H1 (cell line): ENCODE data around the gene RADIL. TPM values are rescaled to one million over a fixed set of nuclear protein-coding genes. Genes with fewer than 3 reads are reported as not detected.

Source experiments
- ASH2L ChIP-seq: fragments of 200-600, 300-600 bp; sonication (generic); IDR thresholded peaks from one replicate; pipeline ENCODE4 v1.7.1; 2017; ENCODE audit warnings: low read length
- BACH1 ChIP-seq: IDR thresholded peaks from 2 replicates; pipeline ENCODE4 v1.6.1; 2012; ENCODE audit warnings: low read length, improper control_type of control experiment
- BRCA1 ChIP-seq: IDR thresholded peaks from 2 replicates; pipeline ENCODE4 v1.6.1; 2012; ENCODE audit warnings: low read depth, low read length, improper control_type of control experiment
- CREB1 ChIP-seq: IDR thresholded peaks from 2 replicates; pipeline ENCODE4 v1.6.1; 2012; ENCODE audit warnings: inconsistent platforms
- EP300 ChIP-seq, 2 experiments: IDR thresholded peaks; 1 replicate in 1 of 2; 2 replicates in 1 of 2; pipeline ENCODE4 v1.6.1; 2011 to 2012; ENCODE audit warnings: low read depth in 2 of 2, low read length in 2 of 2, mild to moderate bottlenecking in 2 of 2, borderline replicate concordance in 1 of 2, inconsistent platforms in 1 of 2, moderate library complexity in 1 of 2
- FOSL1 ChIP-seq: IDR thresholded peaks from 2 replicates; pipeline ENCODE4 v1.6.1; 2011; ENCODE audit warnings: mild to moderate bottlenecking, low read depth, low read length, moderate library complexity; ENCODE audit not compliant: insufficient read depth
- GABPA ChIP-seq: IDR thresholded peaks from 2 replicates; pipeline ENCODE4 v1.6.1; 2011; ENCODE audit warnings: mild to moderate bottlenecking, low read length, moderate library complexity, borderline replicate concordance; ENCODE audit not compliant: insufficient read depth
- GTF2F1 ChIP-seq: IDR thresholded peaks from 2 replicates; pipeline ENCODE4 v1.6.1; 2012; ENCODE audit warnings: low read depth, low read length, improper control_type of control experiment, borderline replicate concordance
- HDAC2 ChIP-seq, 2 experiments: fragments of 300-600 bp in 1 of 2; sonication (generic) in 1 of 2; IDR thresholded peaks; 2 replicates each; pipeline ENCODE4 v1.6.1; 2011 to 2012; ENCODE audit warnings: low read depth in 2 of 2, low read length in 2 of 2, mild to moderate bottlenecking in 2 of 2, moderate library complexity in 2 of 2, borderline replicate concordance in 1 of 2, inconsistent platforms in 1 of 2
- KDM4A ChIP-seq: IDR thresholded peaks from one replicate; pipeline ENCODE4 v1.7.1; 2012; ENCODE audit warnings: low read depth, mild to moderate bottlenecking, moderate library complexity, low read length, inconsistent platforms; ENCODE audit not compliant: severe bottlenecking
- PHF8 ChIP-seq: fragments of 200-600 bp; sonication (generic); conservative IDR thresholded peaks from 2 replicates; pipeline ENCODE4 v1.7.1; 2012; ENCODE audit warnings: low read depth, mild to moderate bottlenecking, inconsistent platforms, low read length, moderate library complexity
- POU5F1 ChIP-seq: IDR thresholded peaks from 2 replicates; pipeline ENCODE4 v1.6.1; 2011; ENCODE audit warnings: low read depth, mild to moderate bottlenecking, low read length, moderate library complexity
- RAD21 ChIP-seq, 2 experiments: IDR thresholded peaks in 1 of 2; conservative IDR thresholded peaks in 1 of 2; 2 replicates each; pipeline ENCODE4 v1.6.1; 2011; ENCODE audit warnings: low read depth in 2 of 2, low read length in 2 of 2, improper control_type of control experiment in 1 of 2, inconsistent platforms in 1 of 2, mild to moderate bottlenecking in 1 of 2, moderate library complexity in 1 of 2
- SAP30 ChIP-seq: fragments of 300-600 bp; sonication (generic); IDR thresholded peaks from 2 replicates; pipeline ENCODE4 v1.7.1; 2012; ENCODE audit warnings: low read length, moderate library complexity, mild to moderate bottlenecking, inconsistent platforms; ENCODE audit not compliant: insufficient read depth, insufficient replicate concordance
- SIN3A ChIP-seq, 2 experiments: IDR thresholded peaks in 1 of 2; conservative IDR thresholded peaks in 1 of 2; 2 replicates each; pipeline ENCODE4 v1.6.1; 2011 to 2012; ENCODE audit warnings: low read length in 2 of 2, improper control_type of control experiment in 1 of 2, low read depth in 1 of 2, mild to moderate bottlenecking in 1 of 2
- SIRT6 ChIP-seq: IDR thresholded peaks from one replicate; pipeline ENCODE4 v1.7.1; 2012; ENCODE audit warnings: low read length, inconsistent platforms
- SP1 ChIP-seq: IDR thresholded peaks from 2 replicates; pipeline ENCODE4 v1.6.1; 2011; ENCODE audit warnings: low read depth, low read length
- SP4 ChIP-seq: IDR thresholded peaks from 2 replicates; pipeline ENCODE4 v1.6.1; 2012; ENCODE audit warnings: low read length, inconsistent platforms
- SRF ChIP-seq: IDR thresholded peaks from 2 replicates; pipeline ENCODE4 v1.6.1; 2011; ENCODE audit warnings: mild to moderate bottlenecking, low read depth, low read length, moderate library complexity
- SUZ12 ChIP-seq: fragments of 200-600 bp; sonication (generic); IDR thresholded peaks from 2 replicates; pipeline ENCODE4 v1.6.1; 2012; ENCODE audit warnings: mild to moderate bottlenecking, inconsistent platforms, low read length, moderate library complexity, mixed read lengths
- TAF1 ChIP-seq: IDR thresholded peaks from 2 replicates; pipeline ENCODE4 v1.6.1; 2011; ENCODE audit warnings: mild to moderate bottlenecking, low read depth, low read length
- TAF7 ChIP-seq: optimal IDR thresholded peaks from 2 replicates; pipeline ENCODE3; 2011; ENCODE audit warnings: low read depth, mild to moderate bottlenecking, inconsistent platforms, low read length, moderate library complexity, borderline replicate concordance
- TEAD4 ChIP-seq: IDR thresholded peaks from 2 replicates; pipeline ENCODE4 v1.6.1; 2012; ENCODE audit warnings: low read depth, low read length, inconsistent platforms, mixed read lengths
- polyA plus RNA-seq, 7 experiments: library from polyadenylated mRNA; depleted of rRNA in 3 of 7; stranded (reverse) in 5 of 7; unstranded in 2 of 7; fragments of >200 nt in 5 of 7; fragments of 200-250 nt in 2 of 7; gene quantifications; 1 replicate in 5 of 7; 2 replicates in 1 of 7; 4 replicates in 1 of 7; pipeline versions ENCODE4 v1.2.1 to v1.2.3, GENCODE V29; 2011 to 2013; ENCODE audit warnings: missing spikeins in 2 of 7, mixed read lengths in 2 of 7
- total RNA-seq: library from RNA; stranded (reverse); fragmentation: NEBNext Ultra II Directional; extraction: Animal tissue kit (Norgen Biotek cat#: 25700); gene quantifications from 2 replicates; pipeline ENCODE4 v1.2.1, GENCODE V29; 2021
- TF ChIP-seq, protein P1 (sequence below): IDR thresholded peaks from 2 replicates; pipeline ENCODE4 v1.6.1; 2011; ENCODE audit warnings: low read depth, mild to moderate bottlenecking, low read length; ENCODE audit not compliant: insufficient read depth

The RADIL gene
- total and polyA plus RNA-seq, 2 of the 8 experiments (the other 6 are each of a cell fraction or from before 2014, with no cell fraction given), result 5.0 to 5.4 TPM

DNA sequence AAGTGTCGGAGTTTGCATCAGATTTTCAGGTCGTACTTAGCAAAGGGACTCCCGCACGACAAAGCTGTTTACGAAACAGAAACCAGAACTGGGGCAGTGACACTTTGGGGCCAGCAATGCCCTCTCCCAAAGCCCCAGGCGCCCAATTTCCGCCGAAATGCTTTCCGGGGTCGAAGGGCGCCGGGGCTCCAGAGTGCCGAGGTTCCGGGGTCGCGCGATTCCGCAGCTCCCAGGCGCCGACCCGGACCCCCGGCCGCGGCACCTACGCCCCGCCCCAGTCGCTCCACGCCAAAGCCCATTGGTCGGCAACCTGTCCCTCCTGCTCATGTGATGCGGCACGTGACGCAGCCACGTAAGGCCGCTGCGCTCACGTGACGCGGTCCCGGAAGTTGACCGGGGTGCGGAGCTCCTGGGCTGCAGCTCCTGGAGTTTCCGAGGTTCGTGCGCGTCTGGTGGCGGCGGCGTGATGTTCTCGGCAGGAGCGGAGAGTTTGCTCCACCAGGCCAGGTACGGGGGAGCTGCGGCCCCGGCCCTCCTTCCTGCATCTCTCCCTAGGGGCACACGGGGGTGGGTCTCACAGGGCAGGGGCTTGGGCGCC is 108.2 kb downstream of the RADIL start, which contains the start of gene AP5Z1 (continued):
- TF ChIP-seq SAP30 (peak; percentile 74), BRCA1 (0 out of 2 replicates have a peak, but pooled peaks have one; percentile 58), SRF (no peak), HDAC2 (IDR thresholded peaks at IDR 0.05; ENCODE audit: borderline replicate concordance in 1 of 2, low read depth in 2 of 2, low read length in 2 of 2) (peak; percentile 31 to 87; a peak in 2 of 4 replicates), RAD21 (IDR thresholded peaks at IDR 0.05 in 1 of 2, conservative IDR thresholded peaks at IDR 0.05 in 1 of 2; ENCODE audit: low read depth in 2 of 2, low read length in 2 of 2) (no peak; a peak in 1 of 4 replicates), GABPA (0 out of 2 replicates have a peak, but pooled peaks have one; percentile 58), SP4 (peak; percentile 98), TAF1 (peak; percentile 84), PHF8 (peak; percentile 87), ASH2L (peak; percentile 47), SP1 (peak; percentile 70), SUZ12 (no peak), SIN3A (conservative IDR thresholded peaks at IDR 0.05 in 1 of 2, IDR thresholded peaks at IDR 0.05 in 1 of 2; ENCODE audit: low read depth in 1 of 2, low read length in 2 of 2) (peak; percentile 97 to 99), EP300 (IDR thresholded peaks at IDR 0.05; ENCODE audit: borderline replicate concordance in 1 of 2, low read depth in 2 of 2, low read length in 2 of 2) (peak in 1 of 2 experiments; percentile 76; a peak in 1 of 3 replicates), BACH1 (no peak), TAF7 (peak; percentile 8), TEAD4 (no peak), CREB1 (peak; percentile 92), KDM4A (peak; percentile 49), FOSL1 (no peak), POU5F1 (no peak), SIRT6 (no peak), GTF2F1 (peak; percentile 81; the same call in 1 of the 2 replicates)
- TF ChIP-seq, protein P1, sequence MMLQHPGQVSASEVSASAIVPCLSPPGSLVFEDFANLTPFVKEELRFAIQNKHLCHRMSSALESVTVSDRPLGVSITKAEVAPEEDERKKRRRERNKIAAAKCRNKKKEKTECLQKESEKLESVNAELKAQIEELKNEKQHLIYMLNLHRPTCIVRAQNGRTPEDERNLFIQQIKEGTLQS, result peak; percentile 100
